OCI-LY3 (cell line): ENCODE data around the gene A4GNT.

Source experiments
- H2AFZ ChIP-seq: fragments of 200-600, 300-600 bp; shearing (Covaris generic); 2 replicates; pipeline ENCODE4 v1.6.0; 2014; ENCODE audit warnings: antibody characterized with exemption, low read depth, low read length
- H3K27ac ChIP-seq: fragments of 200-600, 300-600 bp; sonication (generic); 2 replicates; pipeline ENCODE4 v1.5.1; 2014; ENCODE audit warnings: mild to moderate bottlenecking, low read length, moderate library complexity, mixed read lengths
- H3K27me3 ChIP-seq: fragments of 200-600, 300-600 bp; sonication (generic); 2 replicates; pipeline ENCODE4 v1.6.1; 2014; ENCODE audit warnings: low read depth, low read length, mixed read lengths
- H3K36me3 ChIP-seq: fragments of 200-600, 300-600 bp; sonication (generic); replicated peaks from 2 replicates; pipeline ENCODE3; 2014; ENCODE audit warnings: low read depth, low read length, mixed read lengths
- H3K4me1 ChIP-seq: fragments of 300-600, 200-600 bp; sonication (generic); 2 replicates; pipeline ENCODE4 v1.6.1; 2014; ENCODE audit warnings: low read length, mixed read lengths
- H3K4me2 ChIP-seq: fragments of 200-600, 300-600 bp; sonication (generic); 2 replicates; pipeline ENCODE4 v1.6.1; 2014; ENCODE audit warnings: low read length, mixed read lengths
- H3K4me3 ChIP-seq: fragments of 300-600, 200-600 bp; sonication (generic); 2 replicates; pipeline ENCODE4 v1.5.1; 2014; ENCODE audit warnings: antibody characterized with exemption, mild to moderate bottlenecking, low read length, moderate library complexity
- H3K79me2 ChIP-seq: fragments of 300-600, 200-600 bp; shearing (Covaris generic); 2 replicates; pipeline ENCODE4 v1.6.1; 2014; ENCODE audit warnings: mild to moderate bottlenecking, low read length, mixed read lengths
- H3K9ac ChIP-seq: fragments of 300-600, 200-600 bp; shearing (Covaris generic); 2 replicates; pipeline ENCODE4 v1.6.0; 2014; ENCODE audit warnings: mild to moderate bottlenecking, low read length, moderate library complexity
- H3K9me3 ChIP-seq: fragments of 200-600, 300-600 bp; shearing (Covaris generic); 2 replicates; pipeline ENCODE4 v1.6.1; 2014; ENCODE audit warnings: low read length, mixed read lengths; ENCODE audit not compliant: insufficient read depth
- H4K20me1 ChIP-seq: fragments of 200-600, 300-600 bp; sonication (generic); 2 replicates; pipeline ENCODE4 v1.6.1; 2016; ENCODE audit warnings: low read length, mixed read lengths; ENCODE audit not compliant: insufficient read depth
- CTCF ChIP-seq: fragments of 200-600, 300-600 bp; sonication (generic); IDR thresholded peaks from 2 replicates; pipeline ENCODE4 v1.5.1; 2014; ENCODE audit warnings: antibody characterized with exemption, low read length, low read depth
- EZH2phosphoT487 ChIP-seq: fragments of 200-600 bp; shearing (Covaris generic); IDR thresholded peaks from 2 replicates; pipeline ENCODE4 v1.6.1; 2018; ENCODE audit warnings: antibody characterized with exemption, mixed run types, low read depth

A4GNT gene

GRCh38 chr3:138078901-138079344 is 53.3 kb downstream of the A4GNT start:
- Histone ChIP-seq H3K79me2 (no peaks in the 10 kb centered on the region), H3K27ac (no peak overlapping the region), H3K4me1 (peaks cover 14% of the 10 kb centered on the region), H3K4me2 (no peak overlapping the region), H3K27me3 (peaks cover 30% of the 10 kb centered on the region), H3K4me3 (no peak overlapping the region), H3K9me3 (no peaks in the 10 kb centered on the region), H4K20me1 (no peaks in the 10 kb centered on the region), H2AFZ (no peak overlapping the region), H3K36me3 (no peaks in the 10 kb centered on the region), H3K9ac (no peak overlapping the region)
- TF ChIP-seq EZH2phosphoT487 (no peak), CTCF (no peak)

GRCh38 chr3:138078096-138078495 is 54.1 kb downstream of the A4GNT start:
- Histone ChIP-seq H2AFZ (no peak overlapping the region), H3K9me3 (no peaks in the 10 kb centered on the region), H3K27ac (no peak overlapping the region), H3K4me2 (no peak overlapping the region), H3K27me3 (peaks cover 38% of the 10 kb centered on the region), H4K20me1 (no peaks in the 10 kb centered on the region), H3K9ac (no peak overlapping the region), H3K36me3 (no peaks in the 10 kb centered on the region), H3K79me2 (no peaks in the 10 kb centered on the region), H3K4me3 (no peak overlapping the region), H3K4me1 (peaks cover 11% of the 10 kb centered on the region)
- TF ChIP-seq CTCF (no peak), EZH2phosphoT487 (no peak)
